HG02840 (cell line): ENCODE results near the gene SERGEF.

Experiments used
- ATAC-seq: cut with Tn5 transposase; IDR thresholded peaks from one replicate; pipeline ENCODE4 v1.9.1; 2021; ENCODE audit warnings: mild to moderate bottlenecking, moderate library complexity, moderate number of reproducible peaks; ENCODE audit not compliant: unreplicated experiment, low FRiP score

The SERGEF gene

GRCh38 chr11:17740649-17741235 is 272.1 kb downstream of the SERGEF start:
- no peak for ATAC-seq

GRCh38 chr11:17739945-17740338 is 272.9 kb downstream of the SERGEF start:
- ATAC-seq, result no peak

- ATAC-seq, result no peak
Observed at GRCh38 chr11:17738151-17738973, 274.5 kb downstream of the SERGEF start.
